Activated CD4-positive, alpha-beta T cell treated with anti-CD3 and anti-CD28 coated beads, Interleukin-2, amount 50 U/mL, for 24 hours (primary cell): ENCODE data around the gene KLF16.
A peak's percentile ranks its signal among the peaks of the same experiment; 100 is the strongest.
"Not testable (repeated sequence)": the region's sequence is repeated elsewhere in the genome, so short reads cannot be mapped to it uniquely, and the experiment has no call there.

Experiments used
- DNase-seq, 2 donors: peaks; one replicate each; pipeline ENCODE4 v3.0.0-alpha.2; 2020; ENCODE audit warnings: low read depth in 1 of 2, low spot score in 1 of 2

Gene KLF16

GRCh38 chr19:1884719-1885334 is 21.4 kb upstream of the KLF16 start:
- DNase-seq = no peak

GRCh38 chr19:1884291-1884718 is 20.9 kb upstream of the KLF16 start:
- no peak for DNase-seq

GRCh38 chr19:1883784-1884183 is 20.4 kb upstream of the KLF16 start:
- no peak for DNase-seq

- DNase-seq = no peak
Measured at GRCh38 chr19:1882786-1883692, 19.7 kb upstream of the KLF16 start.

- no peak for DNase-seq
Measured at GRCh38 chr19:1882089-1882785, 18.9 kb upstream of the KLF16 start.

- DNase-seq = not testable (repeated sequence)
Measured at GRCh38 chr19:1881393-1882088, 18.2 kb upstream of the KLF16 start.

- no peak for DNase-seq
Measured at GRCh38 chr19:1880611-1881392, 17.4 kb upstream of the KLF16 start.

GRCh38 chr19:1879982-1880381 is 16.6 kb upstream of the KLF16 start:
- DNase-seq = not testable (repeated sequence)

GRCh38 chr19:1878583-1878982 is 15.2 kb upstream of the KLF16 start:
- DNase-seq = not testable (repeated sequence)

- not testable (repeated sequence) for DNase-seq
Measured at GRCh38 chr19:1877280-1877660, 13.9 kb upstream of the KLF16 start.

GRCh38 chr19:1876496-1877279 is 13.3 kb upstream of the KLF16 start:
- not testable (repeated sequence) for DNase-seq

GRCh38 chr19:1875646-1876495 is 12.5 kb upstream of the KLF16 start:
- peak; percentile 71 to 83 for DNase-seq

- DNase-seq = not testable (repeated sequence)
Measured at GRCh38 chr19:1875265-1875645, 11.9 kb upstream of the KLF16 start.

GRCh38 chr19:1874554-1875185 is 11.3 kb upstream of the KLF16 start:
- no peak for DNase-seq

GRCh38 chr19:1873524-1874473 is 10.4 kb upstream of the KLF16 start:
- no peak for DNase-seq

- no peak for DNase-seq
Measured at GRCh38 chr19:1872807-1873523, 9.6 kb upstream of the KLF16 start.

- no peak for DNase-seq
Measured at GRCh38 chr19:1871630-1872029, 8.3 kb upstream of the KLF16 start.
